Dedifferentiated amniotic fluid mesenchymal stem cell (primary cell): ENCODE measurements around the gene CCNI2.
A peak's percentile ranks its signal among the peaks of the same experiment; 100 is the strongest.
"Not testable (repeated sequence)": the region's sequence is repeated elsewhere in the genome, so short reads cannot be mapped to it uniquely, and the experiment has no call there.

Experiments
- DNase-seq: peaks from one replicate; pipeline ENCODE4 v3.0.0-alpha.2; 2016; ENCODE audit errors: extremely low spot score

CCNI2 gene

DNA sequence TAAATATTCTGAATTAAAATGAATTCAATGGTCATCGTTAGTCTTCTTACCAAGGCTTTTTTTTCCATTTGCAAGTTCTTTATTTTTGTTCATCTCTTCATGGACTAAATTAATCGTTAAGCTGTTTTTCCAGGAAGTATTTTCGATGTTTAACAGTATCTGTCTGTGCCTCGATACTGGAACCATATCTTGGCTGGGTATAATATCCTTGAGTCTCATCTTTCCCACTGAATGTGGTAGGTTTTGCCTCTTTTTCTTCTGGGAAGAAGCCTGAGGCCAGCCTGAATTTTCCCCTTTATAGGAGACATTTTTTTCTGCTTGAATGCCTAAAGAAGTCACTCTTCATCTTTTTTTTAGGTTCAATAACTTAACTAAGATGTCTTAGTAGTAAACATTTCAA lies 33.8 kb downstream of the CCNI2 start:
- no peak for DNase-seq

- no peak for DNase-seq
Measured at GRCh38 chr5:132782101-132782500, 34.9 kb downstream of the CCNI2 start.

- no peak for DNase-seq
Measured at GRCh38 chr5:132785365-132785764, 38.1 kb downstream of the CCNI2 start.

DNA sequence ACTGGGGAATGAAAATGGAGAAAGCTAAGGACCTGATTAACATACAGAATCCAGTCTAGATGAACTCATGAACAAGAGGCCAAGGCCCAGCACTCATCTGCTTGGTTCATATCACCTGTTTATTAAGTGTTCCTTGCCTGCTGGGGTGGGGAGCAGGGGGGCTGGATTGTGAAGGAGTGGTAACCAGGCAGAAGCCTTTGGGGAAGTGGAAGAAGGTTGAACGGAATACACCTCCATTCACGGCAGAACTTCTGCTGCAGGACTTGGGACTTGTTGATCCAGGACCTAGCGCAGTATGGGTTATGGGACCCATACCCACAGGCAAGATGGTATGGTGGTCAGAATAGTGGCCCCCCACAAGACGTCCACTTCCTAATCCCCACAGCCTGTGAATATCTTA lies 38.6 kb downstream of the CCNI2 start:
- DNase-seq: no peak

- DNase-seq: no peak
Measured at GRCh38 chr5:132787076-132787475, 39.9 kb downstream of the CCNI2 start.

DNA sequence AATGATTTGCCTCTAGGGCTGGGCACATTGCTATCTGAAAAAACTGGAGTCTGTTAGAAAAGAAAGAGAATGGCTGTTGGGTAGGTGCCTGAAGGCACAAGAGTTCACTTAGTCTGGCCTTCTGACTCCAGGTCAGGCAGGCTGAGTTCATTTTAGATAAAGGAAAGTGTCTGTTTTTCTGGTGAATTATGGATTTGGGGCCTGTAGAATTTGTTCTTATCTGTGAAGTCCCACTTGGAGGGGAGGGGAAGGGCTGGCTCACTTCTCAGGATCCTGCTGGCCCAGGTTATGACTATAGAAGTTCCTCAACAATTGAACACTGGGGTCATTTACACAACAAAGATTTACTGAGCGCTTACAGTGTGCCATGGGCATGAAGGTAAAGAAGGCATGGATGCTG lies 41.3 kb downstream of the CCNI2 start:
- no peak for DNase-seq

GRCh38 chr5:132788990-132789886 lies 42.0 kb downstream of the CCNI2 start:
- DNase-seq: no peak

DNA sequence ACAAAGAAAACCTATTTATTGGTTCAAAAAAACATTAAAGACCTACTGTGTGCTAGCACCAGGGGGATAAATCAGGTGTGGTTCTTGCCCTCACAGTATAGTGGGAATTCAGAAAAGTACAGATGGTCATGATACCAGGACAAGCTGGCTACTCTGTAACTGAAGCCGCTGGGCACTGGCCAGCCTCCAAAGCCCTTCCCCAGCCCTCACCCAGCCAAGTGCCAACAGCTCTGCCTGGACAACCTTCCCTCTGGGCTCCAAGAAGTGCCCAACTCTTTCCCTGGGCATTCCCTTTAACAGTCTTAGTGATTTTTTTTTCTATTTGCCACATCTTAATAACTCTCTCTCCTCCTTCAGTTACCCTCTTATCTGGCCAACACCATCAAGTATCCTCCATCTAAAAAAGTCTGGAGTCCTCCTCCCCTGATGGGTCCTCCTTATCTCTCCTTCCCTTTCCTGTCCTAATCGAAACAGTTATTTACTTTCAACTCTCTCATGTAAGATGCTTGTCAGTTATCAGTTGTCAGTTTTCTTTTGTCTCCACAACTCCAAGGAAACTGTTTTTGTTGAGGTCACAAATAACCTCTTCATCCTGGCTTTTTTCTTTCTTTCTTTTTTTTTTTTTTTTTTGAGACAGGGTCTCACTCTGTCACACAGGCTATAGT lies 43.1 kb downstream of the CCNI2 start:
- no peak for DNase-seq

DNA sequence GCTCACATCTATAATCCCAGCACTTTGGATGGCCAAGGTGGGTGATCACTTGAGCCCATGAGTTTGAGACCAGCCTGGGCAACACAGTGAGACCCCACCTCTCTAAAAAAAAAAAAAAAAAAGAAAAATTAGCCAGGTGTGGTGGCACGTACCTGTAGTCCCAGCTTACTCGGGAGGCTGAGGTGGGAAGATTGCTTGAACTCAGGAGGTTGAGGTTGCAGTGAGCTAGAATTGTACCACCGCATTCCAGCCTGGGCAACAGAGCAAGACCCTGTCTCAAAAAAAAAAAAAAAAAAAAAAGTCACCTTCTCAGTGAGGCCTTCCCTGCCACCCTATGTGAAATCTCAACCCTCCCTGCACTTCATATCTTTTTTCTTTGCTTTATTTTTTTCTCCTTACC lies 43.8 kb downstream of the CCNI2 start:
- no peak for DNase-seq

DNA sequence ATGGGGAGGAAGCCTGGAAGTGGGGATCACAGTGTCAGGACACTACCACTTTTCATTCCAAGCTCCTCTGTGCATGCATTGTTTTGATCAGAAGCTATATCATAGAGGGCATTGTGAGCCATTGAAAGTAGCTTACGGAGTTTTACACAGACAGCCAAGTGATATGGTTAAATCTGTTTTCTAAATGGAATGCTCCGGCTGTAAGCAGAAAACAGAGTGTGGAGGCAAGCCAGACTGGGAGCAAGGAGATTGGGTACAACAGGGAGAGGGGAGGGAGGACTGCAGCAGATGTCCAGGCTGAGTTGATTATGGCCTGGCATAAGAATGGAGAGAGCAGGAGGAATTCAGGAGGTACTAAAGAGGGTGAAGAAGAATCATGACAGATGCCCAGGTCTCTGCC lies 50.4 kb downstream of the CCNI2 start:
- DNase-seq: peak; percentile 39

GRCh38 chr5:132799392-132799791 lies 52.2 kb downstream of the CCNI2 start:
- DNase-seq: no peak

DNA sequence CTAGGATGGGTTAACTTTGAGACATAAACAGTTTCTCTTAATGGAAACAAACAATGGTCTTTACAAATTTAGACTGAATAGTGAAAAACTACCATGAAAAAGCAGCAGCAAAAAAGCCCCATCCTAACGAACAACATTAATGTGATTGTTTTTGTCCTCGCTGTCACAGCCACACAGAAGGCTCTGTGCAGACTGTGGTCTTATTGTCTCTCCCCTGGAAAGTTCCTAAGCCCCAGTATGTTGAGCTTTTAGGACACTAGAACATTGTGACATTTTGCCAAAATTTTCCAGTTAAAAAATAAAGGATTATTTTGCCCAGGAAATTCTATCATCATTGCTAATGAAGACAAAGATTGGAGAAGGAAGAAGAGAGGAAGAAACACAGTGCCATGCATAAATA lies 53.3 kb downstream of the CCNI2 start:
- DNase-seq: no peak

DNA sequence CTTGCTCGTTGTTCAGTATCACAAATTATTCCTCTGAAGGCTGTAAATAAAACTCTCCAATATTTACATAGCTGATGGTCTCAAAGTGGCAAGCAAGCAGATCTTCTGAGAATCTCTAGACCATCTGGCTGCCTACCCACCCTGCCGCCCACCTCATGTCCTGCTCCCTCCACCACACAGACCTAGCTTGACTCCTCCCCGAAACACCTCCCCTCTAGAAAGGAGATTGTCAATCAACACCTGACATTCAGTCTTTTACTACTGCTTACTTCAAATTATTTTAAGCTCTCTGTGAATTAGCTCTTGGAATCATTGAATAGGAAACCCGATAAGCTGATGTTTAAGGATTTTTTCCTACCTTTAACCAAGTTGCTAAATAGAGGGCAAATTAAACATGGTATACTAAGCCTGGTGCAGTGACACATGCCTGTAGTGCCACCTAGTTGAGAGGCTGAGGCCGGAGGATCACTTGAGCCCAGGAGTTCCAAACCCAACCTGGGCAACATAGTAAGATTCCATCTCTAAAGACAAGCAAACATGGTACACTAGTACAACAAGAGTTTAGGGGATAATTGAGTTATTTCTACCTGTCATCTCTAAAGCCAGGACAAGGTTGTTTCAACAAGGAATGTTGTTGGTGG lies 54.9 kb downstream of the CCNI2 start:
- no peak for DNase-seq

- not testable (repeated sequence) for DNase-seq
Measured at GRCh38 chr5:132802685-132803066, 55.5 kb downstream of the CCNI2 start.
